Dermis microvascular lymphatic vessel endothelial cell (primary cell): ENCODE measurements around the gene ATP6AP1. TPM values are rescaled to one million over a fixed set of nuclear protein-coding genes. Genes with fewer than 3 reads are reported as not detected.
A peak's percentile ranks its signal among the peaks of the same experiment; 100 is the strongest.

Experiments used
- DNase-seq, 2 donors: peaks; one replicate each; pipeline versions ENCODE4 v3.0.0 to v3.0.0-alpha.2; 2010; ENCODE audit warnings: low read depth in 2 of 2
- total RNA-seq: library from RNA; depleted of rRNA; stranded (reverse); fragments of >200 nt; gene quantifications from 2 replicates; pipeline ENCODE4 v1.2.1, GENCODE V29; 2014

The ATP6AP1 gene
- total RNA-seq, 1 donor from 2014 or later = 58.0 TPM

DNA sequence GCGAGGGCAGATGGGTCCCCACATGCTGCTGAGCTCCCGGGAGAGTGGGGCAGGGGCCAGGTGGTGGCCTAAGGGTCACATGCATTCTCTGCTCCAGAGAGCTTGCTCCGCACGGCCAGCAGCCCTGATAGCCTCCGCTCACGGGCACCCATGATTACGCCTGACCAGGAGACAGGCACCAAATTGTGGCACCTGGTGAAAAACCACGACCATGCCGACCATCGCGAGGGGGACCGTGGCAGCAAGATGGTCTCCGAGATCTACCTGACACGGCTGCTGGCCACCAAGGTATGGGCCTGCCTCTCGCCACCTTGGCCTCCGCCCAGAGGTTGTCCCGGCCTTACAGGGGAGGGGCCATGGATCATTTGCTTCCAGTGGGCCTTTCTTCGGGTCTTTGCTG, 41.4 kb downstream of the ATP6AP1 start:
- DNase-seq = no peak

DNA sequence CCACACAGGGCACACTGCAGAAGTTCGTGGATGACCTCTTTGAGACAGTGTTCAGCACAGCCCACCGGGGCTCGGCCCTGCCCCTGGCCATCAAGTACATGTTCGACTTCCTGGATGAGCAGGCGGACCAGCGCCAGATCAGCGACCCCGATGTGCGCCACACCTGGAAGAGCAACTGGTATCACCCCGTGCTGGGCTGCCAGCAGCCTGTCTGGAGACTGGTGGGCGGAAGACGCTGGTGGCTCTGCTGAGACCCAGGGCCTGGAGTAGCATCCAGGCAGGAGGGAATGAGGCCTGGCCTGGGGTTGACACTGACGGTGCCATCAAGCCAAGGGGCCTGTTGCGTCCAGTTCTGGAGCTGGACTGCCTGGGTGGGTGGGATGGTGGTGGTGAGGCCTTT, 42.0 kb downstream of the ATP6AP1 start:
- no peak for DNase-seq

DNA sequence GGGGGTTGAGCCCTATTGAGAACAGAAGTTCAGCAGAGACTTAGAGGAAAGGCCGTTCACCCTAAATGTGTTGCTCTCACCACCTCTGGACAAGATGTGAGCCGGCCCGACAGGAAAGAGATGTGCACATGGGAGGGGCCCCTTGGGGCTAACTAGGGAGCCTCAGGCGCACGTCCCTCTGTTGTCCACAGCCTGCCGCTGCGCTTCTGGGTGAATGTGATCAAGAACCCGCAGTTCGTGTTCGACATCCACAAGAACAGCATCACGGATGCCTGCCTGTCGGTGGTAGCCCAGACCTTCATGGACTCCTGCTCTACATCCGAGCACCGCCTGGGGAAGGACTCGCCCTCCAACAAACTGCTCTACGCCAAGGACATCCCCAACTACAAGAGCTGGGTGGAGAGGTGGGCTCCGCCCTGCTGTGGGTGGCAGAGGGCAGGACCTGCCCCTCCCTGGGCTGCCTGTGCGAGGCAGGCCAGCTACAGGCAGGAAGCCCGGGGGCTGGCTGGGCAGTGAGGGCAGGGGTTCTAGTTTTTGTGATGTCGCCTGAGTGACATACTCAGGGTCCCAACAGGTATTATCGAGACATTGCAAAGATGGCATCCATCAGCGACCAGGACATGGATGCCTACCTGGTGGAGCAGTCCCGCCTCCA, 42.6 kb downstream of the ATP6AP1 start:
- no peak for DNase-seq

DNA sequence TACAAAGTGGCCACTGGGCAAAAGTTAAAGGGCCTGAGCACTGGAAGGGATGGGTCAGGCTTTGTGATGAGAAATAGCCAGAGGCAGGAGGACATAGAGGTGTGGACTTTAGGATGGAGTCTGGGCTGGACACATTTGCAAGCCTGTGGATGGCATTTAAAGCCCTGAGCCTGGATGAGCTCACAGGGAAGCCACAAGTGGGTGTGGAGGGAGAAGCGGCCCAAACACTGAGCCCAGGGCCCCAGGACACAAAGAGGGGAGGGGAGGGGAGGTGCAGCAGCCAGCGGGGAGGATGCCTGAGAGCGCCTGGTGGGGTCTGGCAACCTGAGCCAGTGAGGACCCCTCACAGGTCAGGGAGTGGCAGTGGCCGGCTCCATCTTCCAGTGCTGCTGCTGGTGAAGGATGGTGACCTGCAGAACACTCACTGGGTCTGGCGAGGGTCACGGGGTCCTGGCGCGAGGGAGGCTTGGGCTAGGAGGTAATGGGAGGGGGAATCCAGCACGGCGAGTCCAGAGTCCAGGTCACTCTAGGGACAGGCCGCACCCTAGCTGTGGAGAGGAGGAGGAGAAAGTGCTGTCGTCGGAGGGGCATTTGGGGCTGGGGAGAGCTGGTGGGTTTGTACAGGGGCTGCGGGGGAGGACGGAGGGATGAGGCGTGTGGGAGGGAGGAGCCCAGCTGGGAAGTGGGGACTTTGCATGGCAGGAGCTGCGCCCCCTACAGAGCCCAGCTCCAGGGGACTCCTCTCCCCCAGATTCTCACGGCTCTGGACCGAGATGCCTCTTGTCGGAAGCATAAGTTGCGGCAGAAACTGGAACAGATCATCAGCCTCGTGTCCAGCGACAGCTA, 43.6 kb downstream of the ATP6AP1 start:
- no peak for DNase-seq

DNA sequence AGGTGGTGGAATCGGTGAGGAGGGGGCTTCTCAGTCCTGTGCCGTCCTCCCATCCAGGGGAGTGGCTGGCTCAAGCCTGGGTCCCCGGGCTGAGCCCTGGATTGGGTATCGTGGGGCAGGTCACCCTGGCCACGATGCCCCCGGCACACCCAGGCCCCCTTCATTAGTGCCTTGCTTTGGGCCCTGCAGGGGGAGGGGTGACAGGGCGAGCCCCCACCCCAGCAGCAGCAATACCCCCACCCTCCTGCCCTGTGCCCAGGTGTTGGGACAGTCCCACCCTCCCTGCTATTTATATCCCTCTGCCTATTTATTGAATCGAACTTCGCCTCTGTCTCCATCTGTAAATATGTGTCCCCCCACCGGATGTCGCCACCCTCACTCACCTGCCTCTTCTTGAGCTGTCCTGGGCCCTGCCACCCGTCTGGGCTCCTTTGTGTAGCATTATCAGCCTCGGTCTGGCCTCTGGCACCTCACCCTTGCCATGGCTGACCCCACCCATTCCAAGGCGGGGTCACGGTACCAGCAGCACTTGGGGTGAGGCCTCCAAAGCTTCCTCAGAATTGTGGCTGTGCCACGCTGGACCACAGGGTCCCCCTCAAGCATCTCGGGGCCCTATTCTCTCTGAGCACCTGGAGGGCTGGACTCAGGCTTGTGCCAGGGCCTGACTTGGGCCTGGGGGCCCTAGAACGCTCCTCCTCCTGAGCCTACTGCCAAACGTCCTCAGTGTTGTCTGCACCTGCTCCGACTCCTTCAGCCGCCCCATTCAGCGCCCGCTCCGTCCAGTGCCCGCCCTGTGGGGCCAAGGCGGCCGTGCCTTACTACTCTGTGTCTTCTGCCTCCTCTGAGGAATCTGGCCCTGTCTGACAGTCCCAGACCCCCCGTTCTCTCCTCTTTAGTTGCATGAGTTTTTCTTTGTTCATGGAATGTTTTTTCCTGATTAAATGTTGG, 44.5 kb downstream of the ATP6AP1 start:
- DNase-seq = no peak

DNA sequence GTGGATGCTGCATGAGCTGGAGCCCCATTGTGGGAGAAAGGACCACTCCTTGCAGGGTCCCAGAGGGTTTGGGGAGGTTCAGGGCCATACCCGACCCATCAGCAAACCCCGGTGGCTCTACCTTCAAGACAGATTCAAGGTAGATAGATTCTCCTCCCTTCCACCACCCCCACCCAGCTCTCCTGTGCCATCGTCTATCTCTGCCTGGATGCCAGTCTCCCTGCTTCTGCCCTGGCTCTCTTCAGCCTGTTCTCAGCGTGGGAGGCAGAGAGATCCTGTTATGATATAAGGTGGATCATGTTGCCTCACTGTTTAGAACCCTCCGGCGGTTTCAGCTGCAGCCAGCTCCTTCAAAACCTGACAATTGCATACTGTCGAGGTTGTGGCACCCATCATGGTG, 45.2 kb downstream of the ATP6AP1 start:
- DNase-seq = no peak

DNA sequence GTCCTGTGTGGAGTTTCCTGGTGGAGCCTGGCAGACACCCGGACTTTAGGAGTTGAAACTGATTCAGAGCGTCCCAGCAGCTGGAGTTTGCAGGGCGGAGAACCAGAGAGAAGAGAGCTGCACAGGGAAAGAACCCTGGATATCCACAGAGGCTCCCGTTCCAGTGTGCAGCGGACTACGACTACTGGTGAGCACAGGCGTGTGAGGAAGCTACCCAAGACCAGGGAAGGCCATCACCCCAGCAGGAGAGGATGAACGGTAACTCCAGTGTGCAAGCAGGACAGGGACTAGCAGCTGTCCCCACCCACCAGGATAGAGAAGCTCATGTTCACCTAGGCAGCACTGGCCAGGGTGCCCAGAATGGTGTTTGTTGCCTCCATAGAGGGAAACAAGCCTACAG, 48.3 kb downstream of the ATP6AP1 start:
- DNase-seq = no peak

DNA sequence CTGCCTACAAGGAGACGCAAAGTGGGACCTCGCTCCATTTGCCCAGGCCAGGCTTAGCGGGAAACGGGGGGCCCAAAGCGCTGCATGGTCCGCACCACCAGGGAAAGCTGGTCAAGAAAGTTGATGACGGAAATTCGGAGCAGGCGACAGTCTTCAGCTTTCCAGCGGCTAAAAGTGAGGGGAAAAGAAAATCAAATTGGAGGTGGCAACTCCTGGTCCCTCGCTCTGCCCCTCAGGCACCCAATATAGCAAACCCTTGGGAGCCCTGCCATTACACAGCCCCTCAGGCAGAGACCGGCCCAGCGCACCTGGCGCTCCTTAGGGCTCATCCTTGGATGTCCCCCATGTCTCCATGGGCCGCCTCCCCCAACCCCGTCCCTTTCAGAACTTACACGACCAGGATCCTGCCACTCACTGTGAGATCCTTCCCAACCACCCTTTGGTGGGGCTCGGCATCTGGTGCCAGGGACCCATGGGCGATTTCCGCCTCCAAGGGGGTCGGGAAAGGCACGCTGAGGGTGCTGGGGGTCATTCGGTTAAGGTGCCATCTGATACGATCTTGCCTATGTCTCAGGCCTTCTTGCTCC, 49.5 kb downstream of the ATP6AP1 start:
- no peak for DNase-seq

DNA sequence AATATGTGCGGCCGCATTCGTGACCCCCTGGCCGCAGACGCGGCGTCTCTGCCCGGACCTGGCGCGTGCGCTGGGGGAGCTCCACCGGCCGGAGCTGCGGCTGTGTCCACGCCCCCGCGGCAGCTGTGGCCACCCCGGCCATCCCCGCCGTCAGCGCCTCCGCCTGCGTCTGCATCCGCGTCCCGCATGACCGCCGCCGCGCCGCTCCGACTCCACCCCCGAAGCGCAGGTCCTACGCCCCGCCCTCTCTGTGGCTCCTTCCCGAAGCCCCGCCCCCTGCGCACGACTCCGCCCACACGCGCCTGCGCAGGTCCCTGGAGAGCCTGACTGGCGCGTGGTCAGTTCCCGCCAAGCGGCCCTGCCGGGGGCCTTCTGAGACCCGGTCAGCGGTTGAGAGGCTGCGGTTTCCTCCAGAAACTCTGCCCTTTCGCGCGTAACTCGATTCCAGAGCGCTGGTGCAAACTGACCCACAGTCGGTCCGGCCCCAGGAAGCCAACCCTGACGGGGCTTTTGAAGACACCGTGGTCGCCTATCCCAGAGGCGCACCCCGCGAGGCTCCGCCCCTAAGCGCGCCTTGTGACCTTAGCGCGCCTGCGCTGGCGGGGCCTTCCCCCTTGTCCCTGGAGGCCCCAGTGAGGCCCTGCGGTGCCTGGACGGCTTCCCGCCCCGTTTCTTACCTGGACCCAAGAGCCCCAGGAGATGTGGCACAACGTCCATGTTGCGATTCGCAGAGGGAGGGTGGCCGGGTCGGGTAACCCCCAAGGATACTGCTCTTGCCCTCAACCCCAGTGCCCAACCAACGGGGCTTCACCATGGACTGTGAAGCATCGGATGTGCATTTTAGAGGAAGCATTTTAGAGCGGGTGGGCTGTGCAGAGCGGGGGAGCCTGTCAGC, 50.5 kb downstream of the ATP6AP1 start, which contains the start of gene LAGE3:
Gene LAGE3, minus strand, starts transcription at position 554 of the 895 bp plus-strand sequence. Its CDS starts 366 bp downstream, at position 188.
- peak; percentile 76 to 90 for DNase-seq

DNA sequence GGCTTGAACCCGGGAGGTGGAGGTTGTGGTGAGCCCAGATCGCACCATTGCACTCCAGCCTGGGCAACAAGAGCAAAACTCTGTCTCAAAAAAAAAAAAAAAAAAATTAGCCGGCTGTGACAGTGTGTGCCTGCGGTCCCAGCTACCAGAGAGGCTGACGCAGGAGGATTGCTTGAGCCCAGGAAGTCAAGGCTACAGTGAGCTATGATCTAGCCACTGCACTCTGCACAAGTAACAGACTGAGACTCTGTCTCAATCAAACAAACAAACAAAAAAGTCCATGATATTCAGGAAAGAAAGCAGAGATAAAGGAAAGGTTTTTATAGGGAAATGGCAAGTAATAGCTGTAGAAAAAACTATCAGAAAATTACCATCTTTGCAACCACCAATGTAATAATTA, 52.7 kb downstream of the ATP6AP1 start:
- no peak for DNase-seq

DNA sequence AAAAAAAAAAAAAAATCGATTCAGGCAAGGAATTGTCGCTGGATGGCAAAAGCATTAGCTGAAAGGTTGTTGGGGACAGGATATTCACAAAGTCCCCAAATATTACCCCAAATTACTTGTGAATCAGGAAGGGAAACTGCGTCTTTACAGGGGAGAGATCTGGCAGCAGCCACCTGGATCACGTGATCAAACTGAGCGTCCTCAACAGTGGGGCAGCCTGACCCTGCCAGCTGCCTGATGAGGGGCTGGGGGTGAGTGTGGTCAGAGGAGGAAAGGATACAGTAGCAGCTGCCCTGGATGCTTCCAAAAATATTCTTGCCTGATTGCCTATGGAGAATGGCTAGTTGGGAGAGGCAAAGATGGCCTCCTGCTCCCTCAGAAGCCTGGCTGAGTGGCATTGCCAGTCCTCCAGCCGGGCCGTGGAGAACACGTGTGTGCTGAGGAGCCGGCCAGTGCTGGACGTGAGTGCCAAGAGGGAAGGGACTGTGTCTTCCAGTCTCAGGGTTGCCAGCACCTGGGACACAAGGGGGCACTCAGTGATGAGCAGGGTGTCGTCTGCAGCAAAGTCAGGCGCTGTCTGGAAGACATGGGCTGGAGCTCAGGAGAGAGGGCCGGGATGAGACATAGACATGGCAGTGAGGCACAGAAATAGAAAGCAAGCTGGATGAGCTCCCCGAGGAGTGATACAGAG, 53.6 kb downstream of the ATP6AP1 start:
- DNase-seq = no peak

DNA sequence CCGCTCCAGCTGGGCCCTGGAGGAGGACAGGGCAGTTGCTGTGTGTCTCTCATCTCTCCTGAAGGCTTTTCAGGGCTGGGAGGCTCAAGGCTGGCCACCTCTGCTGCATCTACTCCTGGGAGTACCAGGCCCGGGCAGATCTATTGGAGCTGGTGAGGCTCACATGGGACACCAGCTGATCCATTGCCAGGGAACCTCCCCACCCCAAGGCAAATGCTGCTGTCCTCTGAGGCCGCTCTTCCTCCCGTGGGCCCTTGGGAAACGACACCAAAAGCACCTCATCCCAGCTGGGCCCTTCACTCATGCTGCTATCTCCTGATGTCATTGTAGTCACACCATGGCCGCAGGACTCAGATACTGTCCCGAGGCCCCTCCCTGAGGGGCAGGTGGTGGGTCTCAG, 54.3 kb downstream of the ATP6AP1 start:
- no peak for DNase-seq

DNA sequence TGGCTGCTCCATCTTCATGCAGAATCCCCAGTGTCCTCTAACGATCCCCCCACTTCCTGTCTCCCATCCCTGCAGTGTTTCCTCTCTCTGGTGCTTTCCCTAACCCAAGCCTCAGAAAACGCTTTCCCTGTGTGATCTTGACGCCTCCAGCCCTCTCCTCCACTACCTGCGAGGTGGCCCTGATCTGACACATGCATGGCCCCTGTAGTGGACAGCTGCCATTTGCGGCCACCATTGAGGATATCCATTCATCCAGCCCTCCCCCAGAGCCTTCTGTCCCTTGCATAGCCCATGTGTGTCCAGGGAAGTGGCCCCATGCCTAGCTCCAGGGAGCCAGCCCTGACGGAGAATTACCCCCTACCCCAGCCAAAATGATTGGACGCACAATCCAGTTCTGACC, 54.8 kb downstream of the ATP6AP1 start:
- DNase-seq = no peak

DNA sequence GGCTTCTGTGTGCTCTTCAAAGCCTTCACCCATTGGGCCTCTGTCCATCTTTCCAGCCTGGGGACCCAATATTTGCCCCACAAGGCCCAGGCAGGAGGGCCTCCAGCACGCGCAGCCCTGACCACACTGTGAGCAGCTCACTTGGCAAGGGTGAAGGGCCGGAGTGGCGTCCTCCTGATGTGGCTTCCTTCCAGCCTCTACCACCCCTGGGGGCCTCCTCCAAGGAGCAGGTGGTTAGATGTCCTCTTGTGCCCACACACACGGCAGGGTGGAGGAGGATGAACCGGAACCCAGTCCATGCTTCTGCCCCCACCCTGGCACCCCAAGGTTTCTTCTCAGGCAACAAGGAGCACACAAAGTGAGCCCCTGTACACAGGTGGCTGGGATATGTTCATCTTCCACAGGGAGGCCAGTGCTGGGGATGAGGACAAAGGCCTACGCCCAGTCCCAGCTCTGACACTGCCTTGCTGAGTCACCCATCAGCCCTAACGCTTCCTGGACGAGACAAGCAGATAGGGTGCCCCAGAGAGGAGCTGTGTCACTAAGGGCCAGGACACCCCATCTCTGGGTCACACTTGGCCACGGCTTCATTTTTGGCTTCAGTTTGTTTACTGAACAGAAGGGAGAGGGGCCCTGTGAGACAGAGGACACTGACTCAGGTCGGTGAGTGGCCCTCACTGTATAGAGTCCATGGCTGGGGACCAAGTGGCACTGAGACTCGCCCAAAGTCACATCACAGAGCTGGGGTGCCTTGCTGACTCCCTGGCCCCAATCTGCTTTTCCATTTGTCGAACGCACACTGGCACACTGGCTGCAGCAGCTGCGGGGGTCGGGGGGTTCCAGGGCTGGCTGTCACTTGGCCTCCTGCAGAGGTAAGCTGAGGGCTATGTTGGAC, 56.0 kb downstream of the ATP6AP1 start:
- DNase-seq = peak in 1 of 2 donors; percentile 5

DNA sequence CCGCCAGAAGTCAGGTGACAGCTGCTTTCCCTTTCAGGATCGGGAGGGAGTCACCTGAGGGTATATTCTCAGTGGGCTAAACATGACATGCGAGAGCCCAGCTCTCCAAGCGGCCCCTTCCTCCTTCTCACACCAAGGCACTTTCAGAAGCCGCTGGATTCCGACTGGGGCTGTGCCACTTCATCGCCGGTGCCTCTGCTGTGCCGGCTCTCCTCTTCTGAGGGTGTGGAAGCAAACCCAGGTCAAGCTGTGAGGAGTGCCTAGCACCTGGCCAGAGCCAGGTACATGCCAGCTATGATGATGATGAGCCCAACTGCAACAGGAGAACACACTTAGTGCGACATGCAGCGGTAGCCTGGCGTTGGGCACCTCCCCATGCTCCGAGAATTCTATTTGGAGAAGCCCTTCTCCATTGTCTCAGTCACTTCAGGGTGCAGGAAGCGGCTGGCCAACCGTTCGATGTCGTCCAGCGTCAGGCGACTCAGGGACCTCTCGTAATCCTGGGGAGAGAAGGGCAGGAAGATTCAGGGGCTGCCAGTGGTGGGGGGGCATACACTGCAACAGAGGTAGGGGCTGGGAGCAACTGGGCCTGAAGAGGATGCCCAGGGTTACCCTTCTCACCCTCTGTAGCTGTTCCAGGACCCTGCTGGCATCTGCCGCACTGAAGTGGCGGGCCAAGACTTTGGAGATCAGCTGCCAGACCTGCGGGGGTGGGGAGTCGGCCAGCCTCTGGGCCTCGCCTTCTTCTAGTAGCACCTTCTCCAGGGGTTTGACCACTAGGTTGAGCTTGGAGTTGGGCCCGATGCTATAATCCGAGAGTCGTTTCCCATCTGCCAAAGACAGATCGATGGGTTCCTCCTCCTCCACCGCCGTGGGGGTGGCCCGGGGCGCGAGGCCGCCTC, 56.9 kb downstream of the ATP6AP1 start:
- DNase-seq = no peak

DNA sequence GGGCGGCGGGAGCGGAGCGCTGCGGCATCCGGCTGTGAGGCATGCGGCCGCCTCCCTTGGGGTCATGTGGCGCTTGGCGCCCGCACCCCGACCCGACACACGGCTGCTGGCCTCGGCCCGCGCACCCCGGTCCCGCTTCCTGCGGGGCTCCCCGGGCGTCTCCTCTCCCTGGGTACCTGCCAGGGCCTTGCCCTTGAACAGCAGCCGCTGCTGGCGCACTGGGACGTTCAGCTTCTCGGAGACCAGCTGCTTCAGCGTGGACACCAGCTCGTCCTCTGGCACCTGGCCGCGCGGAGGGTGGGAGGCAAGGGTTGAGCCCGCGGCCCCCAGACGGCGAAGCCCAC, 57.5 kb downstream of the ATP6AP1 start:
- DNase-seq = peak in 1 of 2 donors; percentile 9
